IgD-negative memory B cell (primary cell): ENCODE measurements around the gene CCNDBP1. TPM values are rescaled to one million over a fixed set of nuclear protein-coding genes. Genes with fewer than 3 reads are reported as not detected.
A peak's percentile ranks its signal among the peaks of the same experiment; 100 is the strongest.
"Not testable (repeated sequence)": the region's sequence is repeated elsewhere in the genome, so short reads cannot be mapped to it uniquely, and the experiment has no call there.

ENCODE experiments used
- H3K27ac Mint-ChIP-seq, 3 donors: one replicate each; pipeline ENCODE4 v1.8.0; 2020 to 2022; ENCODE audit warnings: mild to moderate bottlenecking in 3 of 3, mixed read lengths in 3 of 3, moderate library complexity in 1 of 3
- H3K27me3 Mint-ChIP-seq: one replicate; pipeline ENCODE4 v1.8.0; 2021; ENCODE audit warnings: mixed read lengths
- H3K36me3 Mint-ChIP-seq: one replicate; pipeline ENCODE4 v1.8.0; 2020; ENCODE audit warnings: mild to moderate bottlenecking, mixed read lengths
- H3K4me1 Mint-ChIP-seq, 3 donors: one replicate each; pipeline ENCODE4 v1.8.0; 2020 to 2022; ENCODE audit warnings: mixed read lengths in 3 of 3, mild to moderate bottlenecking in 1 of 3
- H3K4me3 Mint-ChIP-seq, 4 donors: one replicate each; pipeline ENCODE4 v1.8.0; 2020 to 2022; ENCODE audit warnings: mild to moderate bottlenecking in 4 of 4, mixed read lengths in 4 of 4, moderate library complexity in 3 of 4
- H3K9me3 Mint-ChIP-seq, 3 donors: one replicate each; pipeline ENCODE4 v1.8.0; 2020 to 2021; ENCODE audit warnings: mixed read lengths in 3 of 3, mild to moderate bottlenecking in 1 of 3
- polyA plus RNA-seq: library from polyadenylated mRNA; unstranded; fragments of 300-500 nt; fragmentation: Illumina TruSeq; gene quantifications from one replicate; pipeline ENCODE4 v1.2.3, GENCODE V29; 2021

The CCNDBP1 gene
- polyA plus RNA-seq, 1 donor from 2014 or later: 189 TPM

GRCh38 chr15:43218908-43219706, 33.9 kb downstream of the CCNDBP1 start:
- peaks cover 0 to 7% (median 2%) of the 10 kb centered on the region in 3 donors for H3K9me3 Mint-ChIP-seq
- H3K27ac Mint-ChIP-seq: no peak overlapping the region
- H3K36me3 Mint-ChIP-seq: peaks cover 2% of the 10 kb centered on the region
- H3K4me3 Mint-ChIP-seq: no peak overlapping the region
- H3K27me3 Mint-ChIP-seq: peaks cover 6% of the 10 kb centered on the region
- H3K4me1 Mint-ChIP-seq: no peaks in the 10 kb centered on the region

GRCh38 chr15:43219929-43220928, 35.0 kb downstream of the CCNDBP1 start:
- no peaks in the 10 kb centered on the region for H3K4me1 Mint-ChIP-seq
- H3K9me3 Mint-ChIP-seq: peaks cover 0 to 7% (median 2%) of the 10 kb centered on the region in 3 donors
- peaks cover 6% of the 10 kb centered on the region for H3K27me3 Mint-ChIP-seq
- peaks cover 2% of the 10 kb centered on the region for H3K36me3 Mint-ChIP-seq
- no peak overlapping the region for H3K4me3 Mint-ChIP-seq
- no peak overlapping the region for H3K27ac Mint-ChIP-seq

- H3K4me1 Mint-ChIP-seq: peaks cover 1 to 6% (median 5%) of the 10 kb centered on the region in 3 donors
- H3K27ac Mint-ChIP-seq: no peak within 1 kb of the TSS
- no peak within 1 kb of the TSS for H3K4me3 Mint-ChIP-seq
- H3K9me3 Mint-ChIP-seq: peaks cover 0 to 7% (median 2%) of the 10 kb centered on the region in 3 donors
- peaks cover 2% of the 10 kb centered on the region for H3K36me3 Mint-ChIP-seq
- H3K27me3 Mint-ChIP-seq: peaks cover 9% of the 10 kb centered on the region
Observed at GRCh38 chr15:43220991-43221403, 35.8 kb downstream of the CCNDBP1 start, which contains the start of gene EPB42. EPB42 (minus strand) TSS chr15:43221018; CDS start chr15:43220825, 193 bp downstream.

- no peak overlapping the region for H3K27ac Mint-ChIP-seq
- peaks cover 8% of the 10 kb centered on the region for H3K27me3 Mint-ChIP-seq
- peaks cover 0 to 7% (median under 1%) of the 10 kb centered on the region in 3 donors for H3K9me3 Mint-ChIP-seq
- peaks cover 2% of the 10 kb centered on the region for H3K36me3 Mint-ChIP-seq
- no peak overlapping the region for H3K4me3 Mint-ChIP-seq
- peaks cover 1 to 7% (median 5%) of the 10 kb centered on the region in 3 donors for H3K4me1 Mint-ChIP-seq
Observed at GRCh38 chr15:43221422-43221821, 36.2 kb downstream of the CCNDBP1 start.

GRCh38 chr15:43225201-43225949, 40.2 kb downstream of the CCNDBP1 start:
- Mint-ChIP-seq H3K27ac (no peak overlapping the region), H3K4me3 (no peak overlapping the region), H3K4me1 (peaks cover 1 to 7% (median 5%) of the 10 kb centered on the region in 3 donors), H3K9me3 (no peaks in the 10 kb centered on the region), H3K36me3 (no peaks in the 10 kb centered on the region), H3K27me3 (peaks cover 3% of the 10 kb centered on the region)

GRCh38 chr15:43225950-43226255, 40.7 kb downstream of the CCNDBP1 start:
- not testable (repeated sequence) for H3K4me3 Mint-ChIP-seq, H3K9me3 Mint-ChIP-seq, H3K27me3 Mint-ChIP-seq, H3K27ac Mint-ChIP-seq, H3K36me3 Mint-ChIP-seq, H3K4me1 Mint-ChIP-seq

- Mint-ChIP-seq H3K9me3 (no peaks in the 10 kb centered on the region), H3K36me3 (no peaks in the 10 kb centered on the region), H3K4me3 (no peak overlapping the region), H3K27me3 (peaks cover 3% of the 10 kb centered on the region), H3K4me1 (peaks cover 1 to 7% (median 5%) of the 10 kb centered on the region in 3 donors), H3K27ac (no peak overlapping the region)
Observed at GRCh38 chr15:43226436-43227305, 41.5 kb downstream of the CCNDBP1 start.

- Mint-ChIP-seq H3K27ac (no peak overlapping the region), H3K4me1 (peaks cover 1 to 7% (median 5%) of the 10 kb centered on the region in 3 donors), H3K4me3 (no peak overlapping the region), H3K27me3 (peaks cover 3% of the 10 kb centered on the region), H3K9me3 (no peaks in the 10 kb centered on the region), H3K36me3 (no peaks in the 10 kb centered on the region)
Observed at GRCh38 chr15:43229977-43230376, 44.8 kb downstream of the CCNDBP1 start.

- H3K4me3 Mint-ChIP-seq: no peak overlapping the region
- H3K9me3 Mint-ChIP-seq: no peaks in the 10 kb centered on the region
- H3K36me3 Mint-ChIP-seq: no peaks in the 10 kb centered on the region
- H3K27ac Mint-ChIP-seq: no peak overlapping the region
- no peaks in the 10 kb centered on the region for H3K27me3 Mint-ChIP-seq
- peaks cover 0 to 3% (median under 1%) of the 10 kb centered on the region in 3 donors for H3K4me1 Mint-ChIP-seq
Observed at GRCh38 chr15:43230640-43231115, 45.5 kb downstream of the CCNDBP1 start.

GRCh38 chr15:43232289-43232874, 47.2 kb downstream of the CCNDBP1 start:
- Mint-ChIP-seq H3K36me3 (no peaks in the 10 kb centered on the region), H3K4me3 (no peak overlapping the region), H3K4me1 (peaks cover 3 to 6% (median 5%) of the 10 kb centered on the region in 3 donors), H3K27me3 (no peaks in the 10 kb centered on the region), H3K27ac (no peak overlapping the region), H3K9me3 (no peaks in the 10 kb centered on the region)

- no peak overlapping the region for H3K27ac Mint-ChIP-seq
- H3K9me3 Mint-ChIP-seq: no peaks in the 10 kb centered on the region
- H3K27me3 Mint-ChIP-seq: peaks cover 6% of the 10 kb centered on the region
- H3K36me3 Mint-ChIP-seq: no peaks in the 10 kb centered on the region
- no peak overlapping the region for H3K4me3 Mint-ChIP-seq
- H3K4me1 Mint-ChIP-seq: peaks cover 3 to 8% (median 5%) of the 10 kb centered on the region in 3 donors
Observed at GRCh38 chr15:43235536-43235935, 50.3 kb downstream of the CCNDBP1 start.

- peaks cover 6% of the 10 kb centered on the region for H3K27me3 Mint-ChIP-seq
- peaks cover 3 to 8% (median 5%) of the 10 kb centered on the region in 3 donors for H3K4me1 Mint-ChIP-seq
- H3K36me3 Mint-ChIP-seq: no peaks in the 10 kb centered on the region
- H3K4me3 Mint-ChIP-seq: peak overlapping the region in 1 of 4 donors; percentile 66
- H3K27ac Mint-ChIP-seq: peak overlapping the region in 1 of 3 donors; percentile 53
- H3K9me3 Mint-ChIP-seq: no peaks in the 10 kb centered on the region
Observed at GRCh38 chr15:43237842-43238470, 52.8 kb downstream of the CCNDBP1 start.

- Mint-ChIP-seq H3K4me1 (peaks cover 3 to 8% (median 5%) of the 10 kb centered on the region in 3 donors), H3K36me3 (no peaks in the 10 kb centered on the region), H3K4me3 (peak overlapping the region in 1 of 4 donors; percentile 3), H3K9me3 (no peaks in the 10 kb centered on the region), H3K27ac (peak overlapping the region in 1 of 3 donors; percentile 53), H3K27me3 (peaks cover 6% of the 10 kb centered on the region)
Observed at GRCh38 chr15:43238671-43239131, 53.5 kb downstream of the CCNDBP1 start.
